Thyroid gland (tissue), 4 donors: ENCODE results near the gene CRYL1.

ENCODE experiments used
- POLR2A ChIP-seq, 2 donors: fragments of 450-650 bp; IDR thresholded peaks; one replicate each; pipeline ENCODE4 v1.6.1; 2017; ENCODE audit warnings: antibody characterized with exemption in 2 of 2, mild to moderate bottlenecking in 2 of 2, moderate library complexity in 1 of 2
- TF ChIP-seq, protein P1 (sequence below), 6 experiments: fragments of 200-600 bp in 3 of 6; fragments of 450-650 bp in 3 of 6; sonication (generic) in 3 of 6; IDR thresholded peaks; one replicate each; pipeline ENCODE4 v1.5.1; 2016 to 2019; ENCODE audit warnings: antibody characterized with exemption in 6 of 6, mild to moderate bottlenecking in 2 of 6, inconsistent platforms in 1 of 6, moderate library complexity in 1 of 6

DNA sequence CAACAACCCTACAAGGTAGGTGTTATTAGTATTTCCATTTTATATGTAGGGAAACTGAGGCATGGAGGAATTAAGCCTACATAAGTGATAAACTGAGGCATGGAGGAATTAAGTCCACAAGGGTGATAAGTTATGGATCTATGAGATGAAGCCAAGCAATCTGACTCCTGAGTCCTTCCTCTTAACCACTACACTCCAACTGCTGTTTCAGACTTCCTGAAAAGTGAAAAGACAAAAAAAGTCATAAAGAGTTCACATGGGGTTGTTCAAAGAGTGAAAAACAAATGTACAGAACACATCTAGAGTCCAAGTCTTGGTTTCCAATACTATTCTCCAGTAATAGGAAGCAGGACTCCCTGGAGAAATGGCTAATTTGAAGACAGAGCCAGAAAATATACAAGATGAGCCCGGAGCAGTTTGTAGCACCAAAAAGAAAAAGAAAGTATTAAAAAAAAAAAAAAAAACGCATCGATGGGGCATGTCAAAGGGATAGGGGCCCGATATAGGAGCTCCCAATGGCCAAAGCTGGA, 12.1 kb downstream of the CRYL1 start:
- TF ChIP-seq, protein P1, sequence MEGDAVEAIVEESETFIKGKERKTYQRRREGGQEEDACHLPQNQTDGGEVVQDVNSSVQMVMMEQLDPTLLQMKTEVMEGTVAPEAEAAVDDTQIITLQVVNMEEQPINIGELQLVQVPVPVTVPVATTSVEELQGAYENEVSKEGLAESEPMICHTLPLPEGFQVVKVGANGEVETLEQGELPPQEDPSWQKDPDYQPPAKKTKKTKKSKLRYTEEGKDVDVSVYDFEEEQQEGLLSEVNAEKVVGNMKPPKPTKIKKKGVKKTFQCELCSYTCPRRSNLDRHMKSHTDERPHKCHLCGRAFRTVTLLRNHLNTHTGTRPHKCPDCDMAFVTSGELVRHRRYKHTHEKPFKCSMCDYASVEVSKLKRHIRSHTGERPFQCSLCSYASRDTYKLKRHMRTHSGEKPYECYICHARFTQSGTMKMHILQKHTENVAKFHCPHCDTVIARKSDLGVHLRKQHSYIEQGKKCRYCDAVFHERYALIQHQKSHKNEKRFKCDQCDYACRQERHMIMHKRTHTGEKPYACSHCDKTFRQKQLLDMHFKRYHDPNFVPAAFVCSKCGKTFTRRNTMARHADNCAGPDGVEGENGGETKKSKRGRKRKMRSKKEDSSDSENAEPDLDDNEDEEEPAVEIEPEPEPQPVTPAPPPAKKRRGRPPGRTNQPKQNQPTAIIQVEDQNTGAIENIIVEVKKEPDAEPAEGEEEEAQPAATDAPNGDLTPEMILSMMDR (IDR thresholded peaks at IDR 0.05): no peak
- TF ChIP-seq POLR2A (IDR thresholded peaks at IDR 0.05): no peak
